ENCODE results near the gene TCEA3.

GRCh38 chr1:23403355-23403734 is 21.2 kb downstream of the TCEA3 start:
- TF ChIP-seq CTCF (IDR thresholded peaks at IDR 0.05) (no peak), POLR2AphosphoS5 (IDR thresholded peaks at IDR 0.05; ENCODE audit: insufficient read depth in 1 of 2, low read depth in 1 of 2) (no peak), POLR2A (IDR thresholded peaks at IDR 0.05) (no peak)
